Stimulated activated naive CD4-positive, alpha-beta T cell (primary cell): ENCODE measurements around the gene PSMB2.

Experiments
- DNase-seq, 6 experiments: peaks; one replicate each; lab custom pipeline; 2025; lab: John Stamatoyannopoulos, UW

The PSMB2 gene

GRCh38 chr1:35572296-35572695 lies 69.0 kb downstream of the PSMB2 start:
- DNase-seq: no peak

GRCh38 chr1:35571263-35571662 lies 70.1 kb downstream of the PSMB2 start:
- DNase-seq: no peak

DNA sequence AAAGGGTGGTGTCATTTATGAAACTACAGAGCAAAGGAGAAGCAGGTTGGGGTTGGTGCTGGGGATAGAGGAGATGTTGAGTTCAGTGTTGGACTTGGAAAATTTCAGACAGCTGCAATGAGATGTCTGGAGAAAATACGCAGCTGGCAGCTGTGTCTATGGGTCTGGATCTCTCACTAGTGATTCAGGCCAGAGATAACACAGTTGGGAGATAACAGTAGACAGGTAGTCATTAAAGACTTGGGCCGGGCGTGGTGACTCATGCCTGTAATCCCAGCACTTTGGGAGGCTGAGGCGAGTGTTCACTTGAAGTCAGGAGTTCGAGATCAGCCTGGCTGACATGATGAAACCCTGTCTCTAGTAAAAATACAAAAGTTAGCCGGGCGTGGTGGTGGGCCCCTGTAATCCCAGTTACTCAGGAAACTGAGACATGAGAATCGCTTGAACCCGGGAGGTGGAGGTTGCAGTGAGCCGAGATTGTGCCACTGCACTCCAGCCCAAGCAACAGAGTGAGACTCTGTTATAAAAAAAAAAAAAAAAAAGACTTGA lies 70.7 kb downstream of the PSMB2 start:
- DNase-seq: no peak

DNA sequence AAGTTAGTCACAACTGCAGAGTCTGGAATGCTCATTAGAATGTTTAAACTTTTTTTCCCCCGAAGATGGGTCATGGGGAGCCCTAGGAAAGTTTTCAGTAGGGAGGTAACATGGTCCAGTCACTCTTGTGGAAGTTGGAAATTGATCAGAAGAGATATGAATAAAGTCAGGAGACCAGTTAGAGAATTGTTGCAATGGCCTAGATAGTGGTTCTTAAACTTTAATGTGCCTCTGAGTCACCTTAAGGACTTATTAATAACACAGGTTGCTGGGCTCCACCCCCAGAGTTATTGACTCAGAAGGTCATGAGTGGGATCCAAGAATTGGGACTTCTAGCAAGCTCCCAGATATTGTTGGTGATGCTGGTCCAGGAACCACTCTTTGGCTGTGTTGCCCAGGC lies 71.4 kb downstream of the PSMB2 start:
- DNase-seq: no peak

DNA sequence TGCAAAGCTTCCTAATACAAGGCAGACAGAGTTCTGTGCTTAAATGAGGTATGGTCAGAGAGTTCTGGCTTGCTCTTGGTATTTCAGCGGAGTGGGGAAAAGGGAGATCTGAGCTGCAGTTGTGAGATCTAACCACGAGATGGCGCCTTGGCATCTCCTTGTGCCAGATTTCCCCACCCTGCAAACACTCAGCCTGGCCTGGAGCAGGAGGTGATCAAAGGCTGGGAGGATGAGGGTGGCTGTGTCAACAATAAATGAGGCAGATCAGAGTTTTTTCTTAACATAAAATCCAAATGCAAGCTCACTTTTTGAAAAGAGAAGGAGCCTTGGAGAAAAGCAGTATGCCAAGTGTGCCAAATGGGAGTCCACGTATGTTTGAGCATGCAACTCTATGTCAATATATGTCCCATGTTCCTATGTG lies 72.3 kb downstream of the PSMB2 start:
- peak; percentile 21 to 74 (median 44) for DNase-seq

DNA sequence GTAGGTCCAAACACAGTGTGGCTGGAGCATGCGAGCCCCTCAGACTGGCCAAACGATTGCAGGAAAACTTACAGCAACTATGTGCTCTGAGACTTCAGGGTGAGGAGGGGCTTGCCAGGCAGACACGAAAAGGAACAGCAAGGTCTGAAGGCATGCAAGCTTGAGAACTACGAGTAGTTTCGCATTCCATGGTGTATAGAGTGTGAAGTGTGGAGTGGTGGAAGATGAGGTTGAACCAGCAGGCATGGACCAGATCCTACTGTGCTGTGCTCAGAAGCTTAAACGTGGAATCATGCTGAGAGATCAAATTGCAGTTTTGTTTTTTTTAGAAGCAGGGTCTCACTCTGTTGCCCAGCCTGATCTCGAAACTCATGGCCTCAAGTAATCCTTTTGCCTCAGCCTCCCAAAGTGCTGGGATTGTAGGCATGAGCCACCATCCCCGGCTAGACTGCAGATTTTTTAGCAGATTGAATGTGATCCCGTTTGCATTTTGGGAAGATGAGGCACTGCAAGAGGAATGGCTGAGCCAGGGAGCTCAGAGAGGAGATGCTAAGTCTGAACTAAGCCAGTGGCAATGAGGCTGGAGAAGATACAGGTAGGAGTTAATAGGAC lies 73.3 kb downstream of the PSMB2 start:
- DNase-seq: no peak

GRCh38 chr1:35565742-35566133 lies 75.6 kb downstream of the PSMB2 start:
- no peak for DNase-seq

DNA sequence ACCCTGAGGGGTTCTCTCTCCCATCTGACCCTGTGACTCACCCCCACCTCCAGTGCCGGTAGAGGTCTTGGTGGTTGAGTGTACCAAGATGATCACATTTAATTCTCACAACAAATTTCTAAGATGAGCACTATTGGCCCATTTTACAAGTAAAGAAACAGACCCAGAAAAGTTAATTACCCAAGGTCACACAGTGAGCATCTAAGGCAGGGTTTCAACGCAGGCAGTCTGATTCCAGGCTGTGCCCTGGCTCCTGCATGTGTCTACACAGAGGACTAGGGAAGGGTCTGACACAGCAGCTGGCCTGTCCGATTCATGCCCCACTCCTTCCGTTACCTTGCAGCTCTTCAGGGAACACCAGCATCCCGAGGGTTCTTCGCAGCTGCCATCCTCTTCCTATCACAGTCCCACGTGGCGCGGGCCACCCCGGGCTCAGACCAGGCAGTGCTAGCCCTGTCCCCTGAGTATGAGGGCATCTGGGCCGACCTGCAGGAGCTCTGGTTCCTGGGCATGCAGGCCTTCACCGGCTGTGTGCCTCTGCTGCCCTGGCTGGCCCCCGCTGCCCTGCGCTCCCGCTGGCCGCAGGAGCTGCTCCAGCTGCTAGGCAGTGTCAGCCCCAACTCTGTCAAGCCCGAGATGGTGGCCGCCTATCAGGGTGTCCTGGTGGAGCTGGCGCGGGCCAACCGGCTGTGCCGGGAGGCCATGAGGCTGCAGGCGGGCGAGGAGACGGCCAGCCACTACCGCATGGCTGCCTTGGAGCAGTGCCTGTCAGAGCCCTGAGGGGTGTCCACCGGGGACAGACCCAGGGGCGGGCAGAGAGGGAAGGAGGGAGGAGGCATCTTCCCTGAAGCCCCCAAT lies 76.2 kb downstream of the PSMB2 start:
- DNase-seq: no peak

- DNase-seq: peak; percentile 51 to 83 (median 69)
Measured at GRCh38 chr1:35564037-35564883, 77.1 kb downstream of the PSMB2 start.

DNA sequence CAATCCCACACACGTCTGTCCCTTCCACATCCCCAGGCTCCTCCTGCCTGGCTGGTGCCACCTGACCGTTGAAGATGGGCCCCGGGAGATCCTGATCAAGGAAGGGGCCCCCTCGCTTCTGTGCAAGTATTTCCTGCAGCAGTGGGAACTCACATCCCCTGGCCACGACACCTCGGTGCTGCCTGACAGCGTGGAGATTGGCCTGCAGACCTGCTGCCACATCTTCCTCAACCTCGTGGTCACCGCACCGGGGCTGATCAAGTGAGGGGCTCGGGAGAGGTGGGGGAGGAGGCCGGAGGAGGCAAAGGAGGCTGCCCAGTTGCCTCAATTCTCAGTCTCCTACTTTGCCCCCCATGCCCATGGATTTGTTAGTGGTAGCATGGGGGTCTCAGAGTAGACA lies 78.2 kb downstream of the PSMB2 start:
- no peak for DNase-seq

DNA sequence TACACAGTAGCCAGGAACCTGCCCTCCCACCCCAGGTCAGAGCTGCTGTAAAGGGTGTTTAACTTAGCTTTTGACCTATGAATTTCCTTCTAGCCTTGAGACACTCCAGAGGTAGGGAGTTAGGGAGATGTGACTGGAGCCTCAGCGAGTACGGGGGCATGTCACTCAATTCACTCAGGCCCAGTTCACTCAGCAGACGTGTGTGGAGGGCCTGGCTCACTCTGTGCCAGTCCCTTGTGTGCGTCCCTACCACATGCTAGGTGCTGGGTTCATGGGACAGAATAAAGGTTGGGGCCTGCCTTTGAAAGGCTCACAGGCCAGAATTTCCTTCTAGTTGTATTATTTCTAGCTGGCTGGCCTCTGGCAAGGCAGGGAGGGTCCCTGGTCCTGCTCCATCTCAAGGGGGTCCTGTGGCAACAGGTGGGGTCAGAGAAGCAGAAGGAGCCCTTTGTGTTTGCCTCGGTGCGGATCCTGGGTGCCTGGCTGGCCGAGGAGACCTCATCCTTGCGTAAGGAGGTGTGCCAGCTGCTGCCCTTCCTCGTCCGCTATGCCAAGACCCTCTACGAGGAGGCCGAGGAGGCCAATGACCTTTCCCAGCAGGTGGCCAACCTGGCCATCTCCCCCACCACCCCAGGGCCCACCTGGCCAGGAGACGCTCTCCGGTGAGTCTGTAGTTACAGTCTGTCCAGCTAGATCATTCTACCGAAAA lies 79.2 kb downstream of the PSMB2 start:
- DNase-seq: no peak

- DNase-seq: no peak
Measured at GRCh38 chr1:35561297-35561971, 79.9 kb downstream of the PSMB2 start.

DNA sequence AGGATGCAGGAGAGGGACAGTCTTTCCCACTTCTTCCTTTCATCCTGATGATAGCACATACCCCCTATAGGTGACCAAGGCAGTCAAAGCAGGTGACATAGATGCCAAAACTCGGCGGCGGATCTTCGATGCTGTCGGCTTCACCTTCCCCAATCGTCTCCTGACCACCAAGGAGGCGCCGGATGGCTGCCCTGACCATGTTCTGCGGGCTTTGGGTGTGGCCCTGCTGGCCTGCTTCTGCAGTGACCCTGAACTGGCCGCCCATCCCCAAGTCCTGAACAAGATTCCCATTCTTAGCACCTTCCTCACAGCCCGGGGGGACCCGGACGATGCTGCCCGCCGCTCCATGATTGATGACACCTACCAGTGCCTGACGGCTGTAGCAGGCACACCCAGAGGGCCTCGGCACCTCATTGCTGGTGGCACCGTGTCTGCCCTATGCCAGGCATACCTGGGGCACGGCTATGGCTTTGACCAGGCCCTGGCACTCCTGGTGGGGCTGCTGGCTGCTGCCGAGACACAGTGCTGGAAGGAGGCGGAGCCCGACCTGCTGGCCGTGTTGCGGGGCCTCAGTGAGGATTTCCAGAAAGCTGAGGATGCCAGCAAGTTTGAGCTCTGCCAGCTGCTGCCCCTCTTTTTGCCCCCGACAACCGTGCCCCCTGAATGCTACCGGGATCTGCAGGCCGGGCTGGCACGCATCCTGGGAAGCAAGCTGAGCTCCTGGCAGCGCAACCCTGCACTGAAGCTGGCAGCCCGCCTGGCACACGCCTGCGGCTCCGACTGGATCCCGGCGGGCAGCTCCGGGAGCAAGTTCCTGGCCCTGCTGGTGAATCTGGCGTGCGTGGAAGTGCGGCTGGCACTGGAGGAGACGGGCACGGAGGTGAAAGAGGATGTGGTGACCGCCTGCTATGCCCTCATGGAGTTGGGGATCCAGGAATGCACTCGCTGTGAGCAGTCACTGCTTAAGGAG lies 80.8 kb downstream of the PSMB2 start:
- no peak for DNase-seq

DNA sequence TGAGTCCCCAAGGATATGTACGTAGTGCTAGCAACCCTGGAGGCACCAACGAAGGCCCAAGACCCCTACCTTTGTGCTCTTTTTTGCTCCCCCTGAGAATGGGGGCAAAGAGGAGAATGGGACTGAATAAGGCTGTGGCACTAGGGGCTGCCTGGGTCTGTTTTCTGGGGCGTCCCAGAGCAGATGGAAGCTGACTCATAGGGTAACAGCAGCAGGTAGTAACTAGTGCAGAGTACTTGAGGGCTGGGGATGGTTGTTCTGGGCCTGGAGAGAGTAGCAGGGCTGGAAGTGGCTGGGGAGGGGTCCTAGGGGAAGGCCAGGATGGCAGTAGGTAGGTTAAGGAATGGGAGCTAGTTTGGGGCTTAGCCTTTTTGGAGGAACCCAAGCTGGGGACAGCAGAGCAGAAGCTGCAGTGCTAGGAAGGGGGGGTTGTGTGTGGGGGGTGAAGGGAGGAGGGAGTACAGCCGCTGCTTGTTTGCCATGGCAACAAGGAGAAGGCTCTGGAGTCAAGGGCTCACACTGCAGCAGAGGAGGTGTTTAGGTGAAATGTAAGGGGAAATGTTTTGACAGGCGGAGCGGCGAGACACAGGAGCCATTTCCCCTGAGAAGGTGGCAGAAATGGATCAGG lies 81.9 kb downstream of the PSMB2 start:
- DNase-seq: peak; percentile 15 to 41 (median 29)

DNA sequence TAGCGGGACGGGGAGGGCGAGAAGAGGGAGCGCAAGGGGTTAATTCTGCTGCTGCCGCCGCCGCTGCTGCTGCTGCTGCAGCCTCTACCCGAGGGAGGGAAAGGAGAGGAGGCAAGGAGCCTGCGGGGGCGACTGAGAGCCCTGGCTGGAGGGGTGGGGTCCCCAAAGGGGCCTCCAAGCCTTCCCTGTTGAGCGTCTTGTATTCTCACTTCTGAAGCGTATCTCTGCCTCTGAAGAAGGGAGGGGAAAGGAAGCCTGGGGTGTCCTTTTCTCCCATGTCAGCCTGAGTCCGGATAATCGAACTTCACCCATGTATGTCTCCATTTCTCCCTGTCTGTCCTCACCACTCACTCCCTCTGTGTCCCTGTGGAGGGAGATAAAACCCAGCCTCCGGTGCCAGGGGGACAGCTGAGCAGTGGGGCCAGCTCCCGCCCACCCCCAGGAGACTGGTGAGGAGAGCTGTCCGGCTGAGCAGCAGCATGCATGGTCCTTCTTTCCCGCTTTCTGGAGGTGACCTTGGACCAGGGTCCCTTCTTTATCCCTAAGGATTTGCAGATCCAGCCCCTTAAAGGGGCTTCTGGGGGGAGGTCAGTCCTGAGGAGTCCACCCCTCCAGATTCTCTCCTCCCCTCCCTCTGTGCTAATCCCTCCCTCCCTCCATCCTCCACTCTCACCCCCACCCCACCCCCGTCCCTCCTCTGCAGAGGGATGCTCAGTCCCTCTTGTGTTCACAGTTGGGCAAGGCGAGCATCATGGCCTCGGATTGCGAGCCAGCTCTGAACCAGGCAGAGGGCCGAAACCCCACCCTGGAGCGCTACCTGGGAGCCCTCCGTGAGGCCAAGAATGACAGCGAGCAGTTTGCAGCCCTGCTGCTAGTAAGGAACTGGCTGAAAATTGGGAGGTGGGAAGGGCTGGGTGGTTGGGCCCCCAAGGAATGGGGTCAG lies 82.7 kb downstream of the PSMB2 start:
- DNase-seq: peak in 5 of 6 experiments; percentile 16 to 38 (median 31)

DNA sequence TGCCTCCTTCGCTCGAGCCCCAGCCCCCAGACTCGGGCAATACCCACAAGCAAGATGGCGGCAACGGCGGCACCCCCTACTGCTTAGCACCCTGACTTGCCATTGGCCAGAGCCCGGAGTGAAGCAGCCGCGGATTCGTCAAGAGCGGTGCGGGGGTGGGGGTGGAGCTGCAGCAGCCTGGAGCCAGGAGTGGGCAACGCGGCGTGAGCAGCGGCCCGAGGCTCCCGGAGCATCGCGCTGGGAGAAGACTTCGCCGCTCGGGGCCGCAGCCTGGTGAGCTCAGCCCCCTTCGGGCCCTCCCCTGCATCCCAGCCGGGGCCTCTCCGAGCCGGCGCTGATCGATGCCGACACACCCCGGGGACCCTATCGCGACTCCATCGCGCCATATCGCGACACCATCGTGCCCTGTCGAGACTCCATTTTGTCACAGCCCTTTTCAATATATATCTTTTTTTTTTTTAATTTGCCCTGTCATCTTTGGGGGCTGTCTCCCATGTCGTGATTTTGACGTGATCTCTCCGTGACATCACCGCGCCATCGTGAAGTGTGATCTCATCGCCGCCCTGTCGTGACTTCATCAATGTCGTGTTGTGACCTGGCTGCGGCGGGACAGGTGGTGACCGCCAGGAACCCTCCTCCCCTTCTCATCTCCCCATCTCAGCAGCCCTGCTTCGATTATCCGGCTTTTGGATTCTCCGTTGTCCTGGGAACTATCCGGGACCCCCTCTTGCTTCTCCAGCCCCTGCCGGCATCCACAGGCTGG lies 83.5 kb downstream of the PSMB2 start, which contains the start of gene NCDN:
Gene NCDN, plus strand, starts transcription at position 189 of the 763 bp plus-strand sequence. Its CDS starts 392 bp downstream, at position 581.
- peak; percentile 87 to 94 (median 93) for DNase-seq

DNA sequence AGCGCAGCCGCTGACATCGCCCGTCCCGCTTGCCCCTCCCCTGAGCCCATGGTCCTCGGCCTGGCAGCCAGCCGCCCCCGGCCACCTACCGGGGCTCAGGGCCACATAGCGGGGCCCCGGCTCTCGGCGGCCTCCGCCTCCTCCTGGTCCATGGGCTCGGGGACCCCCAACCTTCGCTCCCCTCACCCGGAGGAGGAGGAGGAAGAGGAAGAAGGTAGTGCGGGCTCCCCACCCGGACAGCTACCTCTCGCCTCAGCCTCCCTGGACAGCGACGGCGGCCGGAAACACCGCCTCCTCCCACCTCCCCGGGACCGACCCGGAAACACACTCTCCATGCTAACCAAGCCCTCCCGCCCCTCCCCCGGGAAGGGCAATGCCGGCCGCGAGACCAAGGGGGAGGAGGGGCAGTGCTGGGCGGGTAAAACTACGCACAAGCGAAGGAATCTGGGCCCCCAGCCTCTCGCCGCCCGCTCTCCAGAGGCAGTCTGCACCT lies 84.2 kb downstream of the PSMB2 start, which contains the start of gene KIAA0319L:
Gene KIAA0319L, minus strand, starts transcription at position 286 of the 493 bp plus-strand sequence. CDS start 2,912 bp downstream, outside the sequence.
- DNase-seq: peak in 1 of 6 experiments; percentile 68
